BJ (cell line): Measurements from ENCODE around the gene MAJIN. TPM values are rescaled to one million over a fixed set of nuclear protein-coding genes. Genes with fewer than 3 reads are reported as not detected.

Source experiments
- CTCF ChIA-PET: fragments of 350-600 bp; formaldehyde crosslinking; extraction: SDS; loops from one replicate; lab custom pipeline; 2021; ENCODE audit warnings: antibody characterized with exemption, inconsistent platforms; lab: Yijun Ruan, JAX
- POLR2A ChIA-PET: fragments of 300-600 bp; sonication (Branson Sonifier 250); formaldehyde crosslinking; extraction: SDS; loops from one replicate; lab custom pipeline; 2021; ENCODE audit warnings: antibody characterized with exemption; lab: Charles Lee
- DNase-seq: peaks from one replicate; pipeline ENCODE4 v3.0.0-alpha.2; 2011; ENCODE audit warnings: low read depth
- H3K27me3 ChIP-seq: 2 replicates; pipeline ENCODE4 v1.6.0; 2011; ENCODE audit warnings: low read length; ENCODE audit not compliant: control insufficient read depth, insufficient read depth
- H3K36me3 ChIP-seq: 2 replicates; pipeline ENCODE4 v1.5.1; 2011; ENCODE audit warnings: low read length; ENCODE audit not compliant: control insufficient read depth, insufficient read depth
- H3K4me3 ChIP-seq: 2 replicates; pipeline ENCODE4 v1.5.1; 2011; ENCODE audit warnings: low read depth, mild to moderate bottlenecking, control low read depth, low read length
- polyA plus RNA-seq: library from polyadenylated mRNA; depleted of rRNA; stranded (reverse); fragments of >200 nt; gene quantifications from 2 replicates; pipeline ENCODE4 v1.2.3, GENCODE V29; 2011
- TF ChIP-seq, protein P1 (sequence below): IDR thresholded peaks from 2 replicates; pipeline ENCODE4 v1.5.1; 2011; ENCODE audit warnings: low read depth, mild to moderate bottlenecking, control low read depth, inconsistent platforms, low read length, moderate library complexity; ENCODE audit not compliant: insufficient read depth

The MAJIN gene
- polyA plus RNA-seq, 1 experiment, result not detected

DNA sequence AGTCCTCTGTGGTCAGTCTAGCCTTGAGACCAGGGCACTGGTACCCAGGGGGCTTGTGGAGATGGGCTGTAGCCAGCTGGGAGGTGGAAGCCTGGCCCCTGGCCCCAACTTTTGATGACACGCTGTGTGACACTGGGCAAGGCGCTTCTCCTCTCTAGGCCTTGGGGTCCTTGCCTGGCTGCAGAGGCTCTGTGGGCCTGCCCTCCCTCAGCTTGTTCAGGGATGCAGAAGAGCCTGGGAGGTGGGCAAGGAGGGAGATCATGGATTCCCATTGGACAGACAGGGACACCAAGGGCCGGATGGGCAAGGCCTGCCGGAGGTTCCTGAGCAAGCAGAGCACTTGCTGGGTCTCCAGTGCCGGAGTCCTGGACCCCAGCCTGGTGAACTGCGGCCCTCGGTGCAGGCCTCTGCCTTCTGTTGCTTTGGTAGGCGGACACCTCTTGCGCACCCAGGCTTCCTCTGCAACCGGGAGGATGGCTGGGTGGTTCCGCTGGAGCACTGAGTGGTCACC, 48.7 kb downstream of the MAJIN start:
- Histone ChIP-seq H3K27me3 (no peaks in the 10 kb centered on the region), H3K4me3 (no peak overlapping the region), H3K36me3 (peaks cover 5% of the 10 kb centered on the region)
- no peak for DNase-seq
- TF ChIP-seq, protein P1, sequence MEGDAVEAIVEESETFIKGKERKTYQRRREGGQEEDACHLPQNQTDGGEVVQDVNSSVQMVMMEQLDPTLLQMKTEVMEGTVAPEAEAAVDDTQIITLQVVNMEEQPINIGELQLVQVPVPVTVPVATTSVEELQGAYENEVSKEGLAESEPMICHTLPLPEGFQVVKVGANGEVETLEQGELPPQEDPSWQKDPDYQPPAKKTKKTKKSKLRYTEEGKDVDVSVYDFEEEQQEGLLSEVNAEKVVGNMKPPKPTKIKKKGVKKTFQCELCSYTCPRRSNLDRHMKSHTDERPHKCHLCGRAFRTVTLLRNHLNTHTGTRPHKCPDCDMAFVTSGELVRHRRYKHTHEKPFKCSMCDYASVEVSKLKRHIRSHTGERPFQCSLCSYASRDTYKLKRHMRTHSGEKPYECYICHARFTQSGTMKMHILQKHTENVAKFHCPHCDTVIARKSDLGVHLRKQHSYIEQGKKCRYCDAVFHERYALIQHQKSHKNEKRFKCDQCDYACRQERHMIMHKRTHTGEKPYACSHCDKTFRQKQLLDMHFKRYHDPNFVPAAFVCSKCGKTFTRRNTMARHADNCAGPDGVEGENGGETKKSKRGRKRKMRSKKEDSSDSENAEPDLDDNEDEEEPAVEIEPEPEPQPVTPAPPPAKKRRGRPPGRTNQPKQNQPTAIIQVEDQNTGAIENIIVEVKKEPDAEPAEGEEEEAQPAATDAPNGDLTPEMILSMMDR, result no peak
- ChIA-PET CTCF (interaction anchor here (1.0 kb wide), 1 partner anchor 135 kb away, joined by 3 read pairs; no protein-coding TSS in a partner anchor), POLR2A (no interaction called here)

DNA sequence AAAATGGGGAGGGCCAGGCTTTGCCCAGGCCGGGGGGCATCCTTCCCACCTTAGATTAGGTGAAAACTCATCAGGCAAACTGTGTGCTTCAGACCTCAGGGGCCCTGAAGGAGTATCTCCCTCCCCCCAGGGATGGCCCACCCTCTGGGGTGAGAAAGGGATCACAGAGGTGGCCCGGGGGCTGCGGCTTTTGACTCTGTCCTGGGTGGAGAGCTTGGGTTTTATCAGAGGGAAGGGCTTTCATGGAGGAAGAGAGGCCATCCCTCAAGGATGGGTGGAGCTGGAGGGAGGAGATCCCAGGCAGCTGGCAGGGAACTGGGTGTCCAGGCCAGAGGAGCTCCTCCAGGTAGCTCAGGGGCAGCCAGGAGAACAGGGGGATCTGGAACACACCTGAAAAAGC, 50.5 kb downstream of the MAJIN start:
- CTCF ChIA-PET, result interaction anchor here (0.6 kb wide), 1 partner anchor 123 kb away, joined by 3 read pairs; no protein-coding TSS in a partner anchor
- no peak overlapping the region for H3K4me3 ChIP-seq
- H3K27me3 ChIP-seq, result no peaks in the 10 kb centered on the region
- DNase-seq, result no peak
- no peaks in the 10 kb centered on the region for H3K36me3 ChIP-seq
- TF ChIP-seq, protein P1, result no peak
- POLR2A ChIA-PET, result no interaction called here

DNA sequence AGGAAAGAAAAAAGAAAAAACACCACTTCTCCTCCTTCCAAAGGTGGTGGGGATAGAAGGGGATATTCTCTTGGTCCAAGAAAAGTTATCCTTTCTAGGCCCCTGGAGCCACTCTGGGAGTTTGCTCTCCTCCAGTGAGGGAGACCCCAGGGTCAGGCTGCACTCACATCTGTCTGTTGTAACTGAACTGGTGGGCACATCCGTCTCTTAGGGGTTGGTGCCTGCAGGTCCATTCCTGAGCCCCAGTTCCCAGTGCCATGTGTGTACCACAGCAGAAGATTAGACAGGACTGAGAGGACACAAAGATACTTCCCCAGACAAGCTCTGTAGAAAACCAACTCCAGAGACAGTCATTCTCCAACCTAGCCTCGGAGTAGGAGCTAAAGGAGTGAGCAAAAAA, 51.8 kb downstream of the MAJIN start:
- Histone ChIP-seq H3K36me3 (no peaks in the 10 kb centered on the region), H3K4me3 (no peak overlapping the region), H3K27me3 (no peaks in the 10 kb centered on the region)
- ChIA-PET CTCF (interaction anchor here (1.0 kb wide), 2 partner anchors 14 to 77 kb away, joined by 3 to 5 read pairs; partner anchors contain the start of gene BATF2), POLR2A (interaction anchor here (0.6 kb wide), 1 partner anchor 41 kb away, joined by 5 read pairs; no protein-coding TSS in a partner anchor)
- TF ChIP-seq, protein P1, result no peak
- DNase-seq, result no peak

DNA sequence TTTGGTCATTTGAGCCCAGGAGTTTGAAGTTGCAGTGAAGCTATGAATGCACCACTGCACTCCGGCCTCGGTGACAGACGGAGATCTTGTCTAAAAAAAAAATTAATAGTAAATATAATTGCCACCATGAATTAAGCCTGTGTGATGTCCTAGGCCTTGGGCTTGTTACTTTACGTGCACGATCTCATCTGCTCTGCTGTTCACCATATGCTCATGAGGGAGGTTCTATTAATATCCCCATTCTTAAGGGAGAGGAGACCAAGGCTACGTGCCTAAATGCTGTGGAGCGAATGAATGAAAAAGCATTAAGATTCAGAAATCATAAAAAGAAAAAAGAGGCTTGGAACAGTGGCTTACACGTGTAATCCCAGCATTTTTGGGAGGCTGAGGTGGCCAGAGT, 52.3 kb downstream of the MAJIN start:
- POLR2A ChIA-PET, result interaction anchor here (0.6 kb wide), 1 partner anchor 41 kb away, joined by 5 read pairs; no protein-coding TSS in a partner anchor
- H3K4me3 ChIP-seq, result no peak overlapping the region
- no peaks in the 10 kb centered on the region for H3K27me3 ChIP-seq
- TF ChIP-seq, protein P1, result no peak
- no peaks in the 10 kb centered on the region for H3K36me3 ChIP-seq
- CTCF ChIA-PET, result interaction anchor here (1.0 to 2.2 kb wide), 3 partner anchors 13 to 95 kb away, joined by 3 to 7 read pairs (median 5); partner anchors contain the start of genes ARL2 and BATF2
- no peak for DNase-seq

DNA sequence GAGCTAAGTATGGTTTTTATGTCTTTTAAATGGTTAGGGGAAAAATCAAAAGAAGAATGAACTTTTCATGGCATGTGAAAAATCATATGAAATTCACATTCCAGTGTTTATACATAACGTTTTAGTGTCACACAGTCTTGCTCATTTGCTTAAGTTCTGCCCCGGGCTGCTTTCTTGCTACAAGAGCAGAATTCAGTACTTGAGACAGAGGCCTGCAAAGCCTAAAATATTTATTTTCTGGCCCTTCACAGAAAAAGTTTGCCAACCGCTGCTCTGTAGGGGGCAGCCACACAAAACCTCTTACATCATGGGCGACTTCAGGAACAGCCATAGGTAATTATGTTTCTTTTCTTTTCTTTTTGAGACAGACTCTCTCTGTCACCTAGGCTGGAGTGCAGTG, 53.9 kb downstream of the MAJIN start:
- CTCF ChIA-PET, result interaction anchor here (0.7 to 2.2 kb wide), 6 partner anchors 11 to 199 kb away, joined by 3 to 8 read pairs (median 4); partner anchors contain the start of genes ARL2, SAC3D1 and ZNHIT2
- no peak for DNase-seq
- POLR2A ChIA-PET, result no interaction called here
- peaks cover 13% of the 10 kb centered on the region for H3K36me3 ChIP-seq
- H3K4me3 ChIP-seq, result peak overlapping the region; percentile 29
- TF ChIP-seq, protein P1, result peak; percentile 28; the same call in 1 of the 2 replicates
- no peaks in the 10 kb centered on the region for H3K27me3 ChIP-seq
